Measurements from ENCODE around the gene OPN3.

The OPN3 gene

DNA sequence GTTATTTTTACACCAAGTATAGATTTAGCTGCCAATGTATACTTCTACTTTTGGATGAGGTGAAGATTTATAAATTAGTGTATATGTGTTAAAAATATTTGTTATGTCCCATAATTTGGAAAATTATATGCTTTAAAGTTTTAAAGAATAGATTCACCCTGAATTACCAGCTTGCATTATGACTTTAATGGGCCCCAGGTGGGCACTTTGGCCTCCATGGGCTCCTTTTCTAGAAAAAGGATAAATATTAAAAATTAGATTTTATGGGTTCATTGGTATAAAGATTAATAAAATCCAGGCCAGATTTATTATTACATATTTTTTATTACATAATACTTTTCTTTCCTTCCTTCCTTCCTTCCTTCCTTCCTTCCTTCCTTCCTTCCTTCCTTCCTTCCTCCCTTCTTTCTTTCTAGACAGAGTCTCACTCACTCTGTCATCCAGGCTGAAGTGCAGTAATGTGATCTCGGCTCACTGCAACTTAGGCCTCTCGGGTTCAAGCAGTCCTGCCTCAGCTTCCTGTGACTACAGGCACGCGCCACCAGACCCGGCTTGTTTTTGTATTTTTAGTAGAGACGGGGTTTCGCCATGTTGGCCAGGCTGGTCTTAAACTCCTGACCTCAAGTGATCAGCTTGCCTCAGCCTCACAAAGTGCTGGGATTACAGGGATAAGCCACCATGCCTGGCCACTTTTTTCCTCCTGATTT, 86.1 kb downstream of the OPN3 start:
- no peak overlapping the region for H3K4me3 ChIP-seq (ENCODE audit: low read length)
- DNase-seq (ENCODE audit: low read depth), result no peak
- TF ChIP-seq, protein P1, sequence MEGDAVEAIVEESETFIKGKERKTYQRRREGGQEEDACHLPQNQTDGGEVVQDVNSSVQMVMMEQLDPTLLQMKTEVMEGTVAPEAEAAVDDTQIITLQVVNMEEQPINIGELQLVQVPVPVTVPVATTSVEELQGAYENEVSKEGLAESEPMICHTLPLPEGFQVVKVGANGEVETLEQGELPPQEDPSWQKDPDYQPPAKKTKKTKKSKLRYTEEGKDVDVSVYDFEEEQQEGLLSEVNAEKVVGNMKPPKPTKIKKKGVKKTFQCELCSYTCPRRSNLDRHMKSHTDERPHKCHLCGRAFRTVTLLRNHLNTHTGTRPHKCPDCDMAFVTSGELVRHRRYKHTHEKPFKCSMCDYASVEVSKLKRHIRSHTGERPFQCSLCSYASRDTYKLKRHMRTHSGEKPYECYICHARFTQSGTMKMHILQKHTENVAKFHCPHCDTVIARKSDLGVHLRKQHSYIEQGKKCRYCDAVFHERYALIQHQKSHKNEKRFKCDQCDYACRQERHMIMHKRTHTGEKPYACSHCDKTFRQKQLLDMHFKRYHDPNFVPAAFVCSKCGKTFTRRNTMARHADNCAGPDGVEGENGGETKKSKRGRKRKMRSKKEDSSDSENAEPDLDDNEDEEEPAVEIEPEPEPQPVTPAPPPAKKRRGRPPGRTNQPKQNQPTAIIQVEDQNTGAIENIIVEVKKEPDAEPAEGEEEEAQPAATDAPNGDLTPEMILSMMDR (conservative IDR thresholded peaks at IDR 0.05; ENCODE audit: low read length), result no peak

DNA sequence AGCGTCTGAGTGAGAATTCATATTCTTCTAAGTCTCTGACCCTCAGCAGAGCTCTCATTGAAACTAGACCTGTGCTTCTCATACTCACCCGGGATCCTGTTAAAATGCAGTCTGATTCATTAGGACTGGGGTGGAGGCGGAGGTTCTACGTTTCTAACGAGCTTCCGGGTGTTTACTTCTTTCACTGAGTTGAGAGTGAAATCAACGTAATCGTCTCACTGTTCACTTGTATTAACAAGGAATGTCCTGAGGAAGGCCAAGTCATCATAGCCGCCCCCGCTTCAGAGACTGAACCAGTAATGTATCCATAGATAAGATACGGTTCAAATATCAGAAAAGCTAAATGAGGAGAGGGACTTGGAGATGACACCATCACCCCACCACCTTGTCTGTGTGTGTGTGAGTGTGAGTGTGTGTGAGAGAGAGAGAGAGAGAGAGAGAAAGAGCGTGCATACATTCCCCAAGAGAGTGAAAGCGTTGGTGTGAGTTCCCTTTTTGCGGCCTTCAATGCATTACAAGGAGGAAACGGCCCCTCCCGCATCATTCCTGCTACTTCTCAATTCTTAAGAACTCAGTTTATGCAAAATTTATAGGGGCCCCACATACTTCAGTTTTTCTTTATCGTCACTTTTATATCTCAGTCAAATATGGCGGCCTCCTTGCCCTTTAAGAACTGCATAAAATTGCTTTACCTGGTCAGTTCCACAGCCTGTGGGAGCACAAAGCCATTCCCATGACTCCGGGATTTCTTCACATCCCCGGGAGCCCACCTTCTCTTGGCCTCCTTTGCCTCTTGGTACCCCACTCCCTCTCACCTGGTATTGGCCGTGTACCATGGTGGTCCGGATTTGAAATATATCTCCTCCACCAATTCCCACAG, 88.2 kb downstream of the OPN3 start:
- H3K4me3 ChIP-seq (ENCODE audit: low read length), result no peak overlapping the region
- TF ChIP-seq, protein P1 (conservative IDR thresholded peaks at IDR 0.05; ENCODE audit: low read length), result no peak
- no peak for DNase-seq (ENCODE audit: low read depth)

DNA sequence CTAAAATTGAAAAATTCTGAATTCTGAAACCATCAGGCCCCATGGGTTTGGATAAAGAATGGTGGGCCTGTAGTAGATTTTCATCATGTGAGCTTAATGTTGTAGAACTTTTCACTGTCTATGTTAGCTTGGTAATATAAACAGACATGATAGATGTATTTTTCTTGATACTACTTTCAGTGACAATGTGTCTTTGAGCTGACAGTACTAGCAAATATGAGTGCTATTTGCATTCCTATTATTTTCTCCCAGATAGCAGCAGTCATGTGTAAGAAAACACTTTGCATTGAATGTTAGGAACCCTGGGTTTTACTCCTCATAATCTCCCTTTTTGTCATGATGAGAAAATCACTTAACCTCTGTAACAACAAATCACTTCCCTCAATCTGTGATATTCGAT, 89.9 kb downstream of the OPN3 start:
- H3K4me3 ChIP-seq (ENCODE audit: low read length), result no peak overlapping the region
- TF ChIP-seq, protein P1 (conservative IDR thresholded peaks at IDR 0.05; ENCODE audit: low read length), result no peak
- no peak for DNase-seq (ENCODE audit: low read depth)

DNA sequence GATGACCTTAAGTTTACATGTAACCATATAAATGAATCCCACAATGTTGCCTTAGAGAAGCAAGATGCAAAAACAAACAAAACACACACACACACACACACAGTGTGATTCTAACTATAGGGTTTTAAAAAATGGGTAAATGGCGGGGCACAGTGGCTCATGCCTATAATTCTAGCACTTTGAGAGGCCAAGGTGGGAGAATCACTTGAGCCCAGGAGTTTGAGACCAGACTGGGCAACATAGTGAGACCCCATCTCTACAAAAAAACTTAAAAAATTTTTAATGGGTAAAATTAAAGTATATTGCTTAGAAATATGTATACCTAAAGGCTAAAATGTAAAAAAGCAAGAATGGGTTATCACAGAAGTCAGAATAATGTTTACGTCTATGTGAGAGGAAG, 92.2 kb downstream of the OPN3 start:
- H3K4me3 ChIP-seq (ENCODE audit: low read length), result no peak overlapping the region
- DNase-seq (ENCODE audit: low read depth), result no peak
- TF ChIP-seq, protein P1 (conservative IDR thresholded peaks at IDR 0.05; ENCODE audit: low read length), result no peak
